DOHH2 (cell line): ENCODE measurements around the gene MBP.

Experiments
- CTCF ChIP-seq: fragments of 200-600 bp; sonication (generic); IDR thresholded peaks from one replicate; pipeline ENCODE4 v1.5.1; 2014; ENCODE audit warnings: antibody characterized with exemption, mild to moderate bottlenecking, low read depth, low read length; ENCODE audit not compliant: poor library complexity, severe bottlenecking
- EZH2phosphoT487 ChIP-seq: fragments of 200-600 bp; sonication (generic); IDR thresholded peaks from 2 replicates; pipeline ENCODE4 v1.6.1; 2017; ENCODE audit warnings: borderline replicate concordance, mild to moderate bottlenecking, antibody characterized with exemption, low read length, moderate library complexity, mixed read lengths

GRCh38 chr18:77066101-77066500 lies 66.5 kb downstream of the MBP start:
- TF ChIP-seq CTCF: no peak
- TF ChIP-seq EZH2phosphoT487: no peak
